Activated T-helper 2 cell treated with anti-CD3 and anti-CD28 coated beads, Interferon-gamma antibody, Interleukin-2, Interleukin-4, amounts not matched to agents 10 μg/mL and 5 μg/mL and 100 μg/mL, durations not matched to agents 14 hours and 24 hours and 36 hours (primary cell): ENCODE data around the gene HMCN2. TPM values are rescaled to one million over a fixed set of nuclear protein-coding genes. Genes with fewer than 3 reads are reported as not detected.

Experiments used
- DNase-seq: peaks from one replicate; pipeline ENCODE4 v3.0.0; 2021; ENCODE audit warnings: low spot score
- H3K27ac Mint-ChIP-seq: one replicate; pipeline ENCODE4 v1.8.0; 2021; ENCODE audit warnings: mixed read lengths
- H3K27me3 Mint-ChIP-seq: one replicate; pipeline ENCODE4 v1.8.0; 2021; ENCODE audit warnings: low read depth, mixed read lengths
- H3K36me3 Mint-ChIP-seq: one replicate; pipeline ENCODE4 v1.8.0; 2021; ENCODE audit warnings: low read depth, mixed read lengths
- H3K4me1 Mint-ChIP-seq: one replicate; pipeline ENCODE4 v1.8.0; 2021; ENCODE audit warnings: low read depth, mixed read lengths
- H3K4me3 Mint-ChIP-seq: one replicate; pipeline ENCODE4 v1.8.0; 2021; ENCODE audit warnings: low read depth, mild to moderate bottlenecking, moderate library complexity, mixed read lengths
- H3K9me3 Mint-ChIP-seq: one replicate; pipeline ENCODE4 v1.8.0; 2021; ENCODE audit warnings: mixed read lengths
- intact Hi-C: fragments of 100-400 bp; cut with micrococcal nuclease; formaldehyde crosslinking; loops from one replicate; pipeline ENCODE4 v1.15.1; 2023
- total RNA-seq: library from RNA; stranded (reverse); gene quantifications from 2 replicates; pipeline ENCODE4 v1.2.3, GENCODE V29; 2022

The HMCN2 gene
- total RNA-seq, 1 donor from 2014 or later, result not detected

DNA sequence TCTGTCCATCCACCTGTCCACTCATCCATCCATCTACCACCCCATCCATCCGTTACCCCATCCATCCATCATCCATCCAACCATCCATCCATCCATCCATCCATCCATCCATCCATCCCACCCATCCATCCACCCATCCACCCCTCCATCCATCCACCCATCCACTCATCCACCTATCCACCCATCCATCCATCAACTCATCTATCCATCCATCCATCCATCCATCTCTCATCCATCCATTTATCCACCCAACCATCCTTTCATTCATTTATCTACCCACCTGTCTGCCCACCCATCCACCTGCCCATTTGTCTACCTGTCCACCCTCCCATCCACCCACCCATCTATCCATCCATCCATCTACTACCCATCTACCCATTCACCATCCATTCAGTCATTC, 95.1 kb downstream of the HMCN2 start:
- Mint-ChIP-seq H3K36me3 (no peaks in the 10 kb centered on the region), H3K27me3 (no peaks in the 10 kb centered on the region), H3K9me3 (no peaks in the 10 kb centered on the region), H3K4me1 (no peaks in the 10 kb centered on the region), H3K4me3 (no peak overlapping the region), H3K27ac (no peak overlapping the region)
- intact Hi-C loops, result no loop called here
- DNase-seq, result no peak

DNA sequence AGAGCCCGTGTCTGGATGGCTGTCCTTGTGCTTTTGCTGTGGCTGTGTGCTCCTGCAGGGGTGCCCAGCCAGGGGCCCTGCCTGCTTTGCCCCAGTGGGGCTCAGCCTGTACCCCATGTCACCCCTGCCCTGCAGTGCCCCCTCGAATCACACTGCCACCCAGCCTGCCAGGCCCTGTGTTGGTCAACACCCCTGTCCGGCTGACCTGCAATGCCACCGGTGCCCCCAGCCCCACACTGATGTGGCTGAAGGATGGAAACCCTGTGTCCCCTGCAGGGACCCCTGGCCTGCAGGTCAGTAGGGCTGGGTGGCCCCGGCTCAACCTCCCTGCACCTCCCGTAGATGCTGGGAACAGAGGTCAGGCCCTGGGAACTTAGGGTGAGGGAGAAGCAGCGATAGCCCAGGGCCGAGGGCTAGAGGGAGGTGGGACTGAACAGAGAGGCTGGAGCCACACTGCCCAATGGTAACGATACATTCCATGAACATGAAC, 96.4 kb downstream of the HMCN2 start:
- no peaks in the 10 kb centered on the region for H3K36me3 Mint-ChIP-seq
- peaks cover 4% of the 10 kb centered on the region for H3K9me3 Mint-ChIP-seq
- H3K4me3 Mint-ChIP-seq, result no peak overlapping the region
- no peaks in the 10 kb centered on the region for H3K4me1 Mint-ChIP-seq
- DNase-seq, result no peak
- intact Hi-C loops, result no loop called here
- no peak overlapping the region for H3K27ac Mint-ChIP-seq
- no peaks in the 10 kb centered on the region for H3K27me3 Mint-ChIP-seq

DNA sequence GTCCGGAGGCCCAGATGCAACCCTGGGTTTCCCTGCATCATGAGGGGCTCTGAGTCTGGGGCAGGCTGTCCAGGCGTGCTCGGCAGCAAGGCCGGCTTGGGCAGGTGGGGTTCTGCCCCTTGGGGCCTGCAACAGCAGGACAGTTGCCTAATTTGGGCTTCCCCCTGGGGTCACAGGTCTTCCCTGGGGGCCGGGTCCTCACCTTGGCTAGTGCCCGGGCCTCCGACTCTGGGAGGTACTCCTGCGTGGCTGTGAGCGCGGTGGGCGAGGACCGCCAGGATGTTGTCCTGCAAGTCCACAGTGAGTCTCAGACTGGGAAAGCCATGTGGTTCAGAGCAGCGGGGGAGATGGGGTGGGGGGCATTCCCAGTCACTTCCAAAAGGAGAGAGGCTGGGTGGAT, 97.1 kb downstream of the HMCN2 start:
- peaks cover 9% of the 10 kb centered on the region for H3K9me3 Mint-ChIP-seq

DNA sequence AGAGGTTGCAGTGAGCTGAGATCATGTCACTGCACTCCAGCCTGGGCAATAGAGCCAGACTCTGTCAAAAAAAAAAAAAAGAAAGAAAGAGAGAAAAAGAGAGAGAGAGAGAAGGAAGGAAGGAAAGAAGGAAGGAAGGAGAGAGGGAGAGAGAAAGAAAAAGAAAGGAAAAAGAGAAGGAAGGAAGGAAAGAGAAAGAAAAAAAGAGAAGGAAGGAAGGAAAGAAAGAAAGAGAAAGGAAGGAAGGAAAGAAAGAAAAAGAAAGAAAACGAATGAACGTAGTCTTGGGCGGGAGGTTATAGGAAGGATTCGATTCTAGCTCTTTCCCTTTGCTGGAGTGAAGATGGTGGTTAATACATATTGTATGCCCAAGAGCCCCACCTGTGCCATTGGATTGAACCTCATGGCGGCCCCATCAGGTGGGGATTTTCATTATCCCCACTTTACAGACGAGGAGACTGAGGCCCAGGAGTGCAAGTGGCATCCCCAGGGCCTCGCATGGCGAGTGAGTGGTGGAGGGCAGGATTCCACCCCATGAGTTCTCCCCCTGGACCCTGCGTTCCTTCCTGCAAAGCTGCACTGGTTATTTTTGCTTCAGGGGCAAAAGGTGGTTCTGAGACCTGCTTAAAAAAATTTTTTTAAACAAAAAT, 98.3 kb downstream of the HMCN2 start:
- Mint-ChIP-seq H3K4me1 (peaks cover 4% of the 10 kb centered on the region), H3K27me3 (no peaks in the 10 kb centered on the region), H3K9me3 (peaks cover 17% of the 10 kb centered on the region), H3K27ac (no peak overlapping the region), H3K4me3 (no peak overlapping the region), H3K36me3 (peaks cover 3% of the 10 kb centered on the region)
- DNase-seq, result no peak
- intact Hi-C loops, result no loop called here

More for the DNA sequence above, 97.1 kb downstream of the HMCN2 start:
- Mint-ChIP-seq H3K4me3 (no peak overlapping the region), H3K36me3 (no peaks in the 10 kb centered on the region), H3K4me1 (no peaks in the 10 kb centered on the region), H3K27ac (no peak overlapping the region), H3K27me3 (no peaks in the 10 kb centered on the region)
- intact Hi-C loops, result no loop called here
- DNase-seq, result no peak

DNA sequence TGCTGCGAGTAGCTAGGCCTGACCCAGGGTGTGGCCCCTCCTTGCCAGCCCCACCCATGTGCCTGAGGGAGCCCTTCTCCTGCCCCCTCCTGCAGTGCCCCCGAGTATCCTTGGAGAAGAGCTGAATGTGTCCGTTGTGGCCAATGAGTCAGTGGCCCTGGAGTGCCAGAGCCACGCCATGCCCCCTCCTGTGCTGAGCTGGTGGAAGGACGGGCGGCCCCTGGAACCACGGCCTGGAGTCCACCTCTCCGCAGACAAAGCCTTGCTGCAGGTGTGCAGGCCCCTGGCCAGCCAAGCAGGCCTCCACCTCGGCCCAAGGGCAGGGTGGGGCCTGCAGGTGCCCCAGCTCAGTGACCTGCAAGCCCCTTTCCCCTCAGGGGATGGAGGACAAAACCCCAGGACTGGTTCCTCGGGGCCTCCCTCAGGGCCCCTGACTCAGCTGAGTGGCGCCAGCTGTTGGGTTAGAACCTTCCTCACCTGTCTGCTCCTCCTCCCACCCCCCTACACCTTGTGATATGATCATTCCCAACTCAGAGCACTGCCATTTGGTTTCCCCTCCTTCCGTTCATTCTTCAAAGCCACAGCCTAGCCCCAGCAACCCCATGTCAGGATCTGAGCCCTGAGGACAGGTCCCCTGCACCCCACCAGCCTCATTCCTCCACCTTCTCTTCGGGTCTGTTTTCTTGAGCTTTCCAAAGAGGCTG, 99.2 kb downstream of the HMCN2 start:
- no peak for DNase-seq
- intact Hi-C loops, result no loop called here
- H3K27me3 Mint-ChIP-seq, result no peaks in the 10 kb centered on the region
- H3K27ac Mint-ChIP-seq, result no peak overlapping the region
- H3K9me3 Mint-ChIP-seq, result peaks cover 17% of the 10 kb centered on the region
- H3K4me3 Mint-ChIP-seq, result no peak overlapping the region
- peaks cover 4% of the 10 kb centered on the region for H3K4me1 Mint-ChIP-seq
- peaks cover 3% of the 10 kb centered on the region for H3K36me3 Mint-ChIP-seq

DNA sequence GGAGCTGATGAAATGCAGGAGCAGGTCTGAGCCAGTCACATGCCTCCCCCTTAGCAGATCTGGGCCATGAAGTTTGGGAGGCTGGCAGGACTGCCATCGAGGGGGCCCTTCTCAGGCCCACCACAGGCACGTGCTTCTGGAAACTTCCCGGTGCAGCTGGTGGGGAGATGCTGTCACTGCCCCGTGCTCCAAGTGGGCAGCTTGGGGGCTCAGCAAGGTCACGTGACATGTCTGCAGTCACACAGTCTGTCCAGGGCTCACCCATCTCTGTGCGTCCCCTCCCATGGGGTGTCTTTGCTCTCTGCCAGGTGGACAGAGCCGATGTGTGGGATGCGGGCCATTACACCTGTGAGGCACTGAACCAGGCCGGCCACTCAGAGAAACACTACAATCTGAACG, 99.8 kb downstream of the HMCN2 start:
- Mint-ChIP-seq H3K4me3 (no peak overlapping the region), H3K36me3 (peaks cover 3% of the 10 kb centered on the region), H3K27me3 (no peaks in the 10 kb centered on the region), H3K27ac (no peak overlapping the region), H3K4me1 (peaks cover 4% of the 10 kb centered on the region), H3K9me3 (peaks cover 17% of the 10 kb centered on the region)
- intact Hi-C loops, result no loop called here
- no peak for DNase-seq

DNA sequence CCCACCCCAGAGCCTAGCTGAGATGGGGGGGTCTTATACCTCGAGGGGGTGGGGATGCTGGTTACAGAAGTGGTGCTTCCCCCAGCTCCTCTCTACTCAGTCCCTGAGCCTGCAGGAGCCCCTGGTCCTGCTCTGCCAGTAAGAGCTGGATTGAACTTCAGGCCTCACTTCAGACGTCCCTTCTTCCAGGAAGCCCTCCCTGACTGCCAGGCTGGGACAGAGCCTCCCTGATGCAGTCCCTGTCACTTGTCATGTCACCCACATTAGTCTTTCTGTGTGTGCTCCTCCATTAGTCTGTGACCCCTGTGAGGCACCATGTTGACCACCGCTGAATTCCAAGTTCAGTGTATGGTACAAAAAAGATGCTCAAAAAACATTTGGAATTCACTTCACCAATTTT, 100.5 kb downstream of the HMCN2 start:
- Mint-ChIP-seq H3K27ac (no peak overlapping the region), H3K4me1 (peaks cover 4% of the 10 kb centered on the region), H3K4me3 (no peak overlapping the region), H3K27me3 (no peaks in the 10 kb centered on the region), H3K9me3 (peaks cover 17% of the 10 kb centered on the region), H3K36me3 (peaks cover 3% of the 10 kb centered on the region)
- DNase-seq, result no peak
- intact Hi-C loops, result no loop called here

DNA sequence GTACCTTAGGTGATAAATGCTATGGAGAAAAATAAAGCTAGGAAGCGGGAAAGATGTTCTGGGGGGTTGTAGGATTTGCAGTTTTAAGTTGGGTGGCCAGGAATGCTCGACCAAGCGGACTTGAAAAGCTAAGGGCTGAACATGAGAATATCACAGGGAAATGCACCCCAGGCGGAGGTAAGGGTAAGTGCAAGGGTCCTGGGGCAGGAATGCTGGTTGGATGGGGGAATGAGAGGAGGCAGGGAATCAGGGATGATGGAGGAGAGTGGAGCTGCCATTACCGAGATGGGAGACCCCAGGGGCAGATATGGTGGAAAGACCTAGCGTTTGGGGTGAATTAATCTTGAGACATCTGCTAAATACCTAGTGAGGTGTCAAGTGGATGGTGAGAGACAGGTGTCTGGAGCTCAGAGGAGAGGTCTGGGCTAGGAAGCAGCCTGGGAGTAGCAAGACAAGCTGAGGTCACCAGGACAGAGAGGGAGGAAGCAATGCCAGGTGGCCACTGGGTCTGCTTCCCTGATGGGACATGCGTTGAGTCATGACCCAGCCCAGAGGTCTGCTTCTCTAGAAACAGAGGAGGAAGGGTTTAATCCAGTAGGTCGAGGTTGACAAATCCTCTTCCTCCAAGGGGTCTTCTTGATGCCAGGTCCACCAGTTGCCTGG, 101.5 kb downstream of the HMCN2 start:
- no peaks in the 10 kb centered on the region for H3K27me3 Mint-ChIP-seq
- peaks cover 3% of the 10 kb centered on the region for H3K36me3 Mint-ChIP-seq
- no peak overlapping the region for H3K4me3 Mint-ChIP-seq
- intact Hi-C loops, result no loop called here
- no peak for DNase-seq
- peaks cover 4% of the 10 kb centered on the region for H3K4me1 Mint-ChIP-seq
- no peak overlapping the region for H3K27ac Mint-ChIP-seq
- peaks cover 17% of the 10 kb centered on the region for H3K9me3 Mint-ChIP-seq

DNA sequence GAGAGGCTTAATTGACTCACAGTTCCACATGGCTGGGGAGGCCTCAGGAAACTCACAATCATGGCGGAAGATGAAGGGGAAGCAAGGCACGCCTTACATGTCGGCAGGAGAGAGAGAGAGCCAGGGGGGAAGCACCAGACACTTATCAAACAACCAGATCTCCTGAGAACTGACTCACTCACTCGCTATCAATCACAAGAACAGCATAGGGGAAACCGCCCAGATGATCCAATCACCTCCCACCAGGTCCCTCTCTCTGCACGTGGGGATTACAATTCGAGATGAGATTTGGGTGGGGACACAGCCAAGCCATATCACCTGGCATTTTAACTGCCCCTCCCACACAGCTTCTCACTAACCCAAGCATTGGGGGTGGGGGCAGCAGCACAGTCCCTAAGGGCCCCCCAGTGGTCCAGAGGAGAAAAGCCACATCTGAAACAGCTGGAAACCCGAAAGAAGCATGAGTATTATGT, 103.1 kb downstream of the HMCN2 start:
- intact Hi-C loops, result no loop called here
- H3K4me3 Mint-ChIP-seq, result no peak overlapping the region
- peaks cover 17% of the 10 kb centered on the region for H3K9me3 Mint-ChIP-seq

DNA sequence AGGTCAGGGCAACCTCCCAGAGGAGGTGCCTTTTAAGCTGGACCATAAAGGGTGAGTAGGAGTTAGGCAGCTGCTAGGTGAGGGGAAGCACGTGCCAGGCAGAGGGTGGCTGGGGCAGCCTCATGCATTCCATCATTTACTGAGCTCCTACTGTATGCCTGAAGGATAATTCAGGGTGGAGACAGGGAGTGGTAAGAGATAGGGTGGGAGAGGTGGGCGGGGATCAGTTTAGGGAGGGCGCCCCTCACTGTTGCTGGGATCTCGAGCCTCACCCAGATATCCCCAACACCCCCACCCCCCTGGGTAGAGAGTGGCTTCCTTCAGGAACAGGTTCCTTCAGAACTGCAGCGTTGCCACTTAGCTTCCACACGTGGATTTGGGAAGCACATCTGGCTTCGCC, 104.7 kb downstream of the HMCN2 start:
- Mint-ChIP-seq H3K27ac (no peak overlapping the region), H3K9me3 (peaks cover 17% of the 10 kb centered on the region), H3K4me3 (no peak overlapping the region), H3K36me3 (peaks cover 3% of the 10 kb centered on the region), H3K27me3 (no peaks in the 10 kb centered on the region), H3K4me1 (peaks cover 4% of the 10 kb centered on the region)
- DNase-seq, result no peak
- intact Hi-C loops, result no loop called here

More for the DNA sequence above, 103.1 kb downstream of the HMCN2 start:
- peaks cover 3% of the 10 kb centered on the region for H3K36me3 Mint-ChIP-seq
- DNase-seq, result no peak
- H3K4me1 Mint-ChIP-seq, result peaks cover 4% of the 10 kb centered on the region
- H3K27ac Mint-ChIP-seq, result no peak overlapping the region
- H3K27me3 Mint-ChIP-seq, result no peaks in the 10 kb centered on the region

DNA sequence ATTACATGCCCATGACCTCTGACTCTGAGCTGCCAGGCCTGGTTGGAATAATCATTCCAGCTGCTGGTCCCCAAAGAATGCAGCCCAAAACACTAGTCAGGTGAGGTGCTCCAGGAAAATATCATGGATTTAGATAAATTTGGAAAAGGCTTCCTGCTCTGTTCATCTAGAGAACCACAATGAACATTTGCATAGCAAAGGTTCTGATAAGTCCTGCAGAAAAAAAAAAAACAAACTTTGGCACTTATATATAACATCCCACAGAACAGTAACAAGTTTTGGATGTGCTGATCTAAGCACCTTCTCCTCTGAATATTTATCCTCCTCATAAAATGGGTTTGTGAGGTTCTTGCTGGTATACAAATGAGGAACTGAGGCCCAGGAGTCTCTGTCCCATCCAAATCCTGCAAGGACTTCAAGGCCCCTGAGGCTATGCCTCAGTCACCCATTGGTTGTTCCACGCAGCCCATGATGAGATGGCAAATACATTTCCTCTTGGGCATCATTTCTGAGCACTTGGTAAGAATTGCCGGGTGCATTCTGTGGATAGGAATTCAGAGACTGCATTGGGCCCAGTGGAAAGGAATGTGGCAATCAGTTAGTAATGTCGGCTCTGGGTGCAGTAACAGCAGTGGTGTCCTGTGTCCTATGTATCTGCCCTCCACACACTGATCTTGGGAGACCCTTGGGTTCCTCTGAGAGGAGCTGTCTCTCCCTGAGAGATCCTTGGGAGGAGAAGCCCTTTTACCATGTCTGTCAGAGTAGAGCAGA, 105.8 kb downstream of the HMCN2 start:
- Mint-ChIP-seq H3K4me1 (peaks cover 4% of the 10 kb centered on the region), H3K27me3 (no peaks in the 10 kb centered on the region), H3K4me3 (no peak overlapping the region), H3K27ac (no peak overlapping the region), H3K36me3 (peaks cover 3% of the 10 kb centered on the region), H3K9me3 (peaks cover 17% of the 10 kb centered on the region)
- DNase-seq, result no peak
- intact Hi-C loops, result no loop called here

DNA sequence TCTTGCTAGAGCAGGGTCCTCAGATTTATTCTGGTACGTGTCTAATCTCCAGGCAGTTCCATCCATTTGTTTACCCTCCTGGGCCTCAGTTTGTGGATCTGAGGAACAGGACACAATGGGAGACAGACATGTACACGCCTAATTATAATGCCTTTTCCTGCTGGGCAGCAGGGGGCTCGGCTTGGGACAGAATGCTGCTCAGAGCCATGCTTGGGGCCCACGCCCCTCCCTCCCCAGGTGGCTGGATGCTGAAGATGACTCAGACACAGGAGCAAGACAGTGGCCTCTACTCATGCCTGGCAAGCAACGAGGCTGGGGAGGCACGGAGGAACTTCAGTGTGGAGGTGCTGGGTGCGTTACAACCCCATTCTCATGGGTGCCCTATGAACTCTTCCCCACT, 106.5 kb downstream of the HMCN2 start:
- intact Hi-C loops, result no loop called here
- no peak for DNase-seq
- Mint-ChIP-seq H3K4me1 (peaks cover 4% of the 10 kb centered on the region), H3K27ac (no peak overlapping the region), H3K4me3 (no peak overlapping the region), H3K9me3 (peaks cover 12% of the 10 kb centered on the region), H3K27me3 (no peaks in the 10 kb centered on the region), H3K36me3 (peaks cover 3% of the 10 kb centered on the region)
